IPS-20b (cell line): ENCODE data around the gene STRN3.
A peak's percentile ranks its signal among the peaks of the same experiment; 100 is the strongest.

Source experiments
- H3K27ac ChIP-seq: one replicate; pipeline ENCODE4 v1.5.1; 2013; ENCODE audit warnings: low read length
- H3K27me3 ChIP-seq: 2 replicates; pipeline ENCODE4 v1.6.1; 2013; ENCODE audit warnings: mild to moderate bottlenecking, low read length, inconsistent platforms; ENCODE audit not compliant: insufficient read depth
- H3K36me3 ChIP-seq: 2 replicates; pipeline ENCODE4 v1.6.1; 2013; ENCODE audit warnings: low read depth, mild to moderate bottlenecking, inconsistent platforms, low read length, moderate library complexity; ENCODE audit not compliant: insufficient read depth
- H3K4me1 ChIP-seq: 2 replicates; pipeline ENCODE4 v1.6.1; 2013; ENCODE audit warnings: mild to moderate bottlenecking, control low read depth, inconsistent platforms, low read length, moderate library complexity; ENCODE audit not compliant: insufficient read depth
- H3K4me3 ChIP-seq: 2 replicates; pipeline ENCODE4 v1.5.1; 2013; ENCODE audit warnings: mild to moderate bottlenecking, low read length, inconsistent platforms
- H3K9ac ChIP-seq: 2 replicates; pipeline ENCODE4 v1.6.1; 2013; ENCODE audit warnings: low read depth, mild to moderate bottlenecking, inconsistent platforms, low read length, moderate library complexity
- H3K9me3 ChIP-seq: 2 replicates; pipeline ENCODE4 v1.6.1; 2013; ENCODE audit warnings: mild to moderate bottlenecking, low read depth, low read length, inconsistent platforms; ENCODE audit not compliant: insufficient read depth

Gene STRN3

DNA sequence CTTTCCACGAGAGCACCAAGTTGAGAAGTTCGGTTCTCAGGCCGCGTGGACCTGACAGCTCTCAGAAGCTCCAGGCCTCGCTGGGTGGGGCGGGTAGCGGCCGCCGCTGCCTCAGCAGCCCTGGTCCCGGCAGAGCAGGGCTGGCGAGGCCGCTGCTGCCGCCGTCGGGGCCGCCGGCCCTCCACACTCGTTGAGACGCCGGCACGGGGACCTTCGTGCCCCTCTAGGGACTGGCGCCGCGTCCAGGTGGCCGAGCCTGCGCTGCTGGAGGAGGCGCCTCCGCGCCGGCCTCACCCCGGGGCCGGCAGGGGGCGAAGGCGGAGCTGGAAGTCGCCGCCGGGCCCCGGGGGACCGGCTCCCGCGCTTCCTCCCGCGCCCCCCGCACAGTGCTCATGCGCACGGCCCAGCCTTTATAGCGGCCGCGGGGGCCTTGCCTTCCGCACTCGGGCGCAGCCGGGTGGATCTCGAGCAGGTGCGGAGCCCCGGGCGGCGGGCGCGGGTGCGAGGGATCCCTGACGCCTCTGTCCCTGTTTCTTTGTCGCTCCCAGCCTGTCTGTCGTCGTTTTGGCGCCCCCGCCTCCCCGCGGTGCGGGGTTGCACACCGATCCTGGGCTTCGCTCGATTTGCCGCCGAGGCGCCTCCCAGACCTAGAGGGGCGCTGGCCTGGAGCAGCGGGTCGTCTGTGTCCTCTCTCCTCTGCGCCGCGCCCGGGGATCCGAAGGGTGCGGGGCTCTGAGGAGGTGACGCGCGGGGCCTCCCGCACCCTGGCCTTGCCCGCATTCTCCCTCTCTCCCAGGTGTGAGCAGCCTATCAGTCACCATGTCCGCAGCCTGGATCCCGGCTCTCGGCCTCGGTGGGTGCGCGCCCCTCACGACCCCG is 151.8 kb downstream of the STRN3 start, which contains the start of gene COCH:
TSS of gene COCH (plus strand) at position 440 of the 879 bp plus-strand sequence. CDS start at position 820, 380 bp downstream.
- H3K27ac ChIP-seq: no peak within 1 kb of the TSS
- H3K4me1 ChIP-seq: peaks cover 21% of the 10 kb centered on the region
- H3K27me3 ChIP-seq: peaks cover 47% of the 10 kb centered on the region
- peaks cover 6% of the 10 kb centered on the region; the same call in 1 of the 2 replicates for H3K36me3 ChIP-seq
- H3K9me3 ChIP-seq: no peaks in the 10 kb centered on the region
- H3K9ac ChIP-seq: peak within 1 kb of the TSS; percentile 19
- H3K4me3 ChIP-seq: peak within 1 kb of the TSS; percentile 61

DNA sequence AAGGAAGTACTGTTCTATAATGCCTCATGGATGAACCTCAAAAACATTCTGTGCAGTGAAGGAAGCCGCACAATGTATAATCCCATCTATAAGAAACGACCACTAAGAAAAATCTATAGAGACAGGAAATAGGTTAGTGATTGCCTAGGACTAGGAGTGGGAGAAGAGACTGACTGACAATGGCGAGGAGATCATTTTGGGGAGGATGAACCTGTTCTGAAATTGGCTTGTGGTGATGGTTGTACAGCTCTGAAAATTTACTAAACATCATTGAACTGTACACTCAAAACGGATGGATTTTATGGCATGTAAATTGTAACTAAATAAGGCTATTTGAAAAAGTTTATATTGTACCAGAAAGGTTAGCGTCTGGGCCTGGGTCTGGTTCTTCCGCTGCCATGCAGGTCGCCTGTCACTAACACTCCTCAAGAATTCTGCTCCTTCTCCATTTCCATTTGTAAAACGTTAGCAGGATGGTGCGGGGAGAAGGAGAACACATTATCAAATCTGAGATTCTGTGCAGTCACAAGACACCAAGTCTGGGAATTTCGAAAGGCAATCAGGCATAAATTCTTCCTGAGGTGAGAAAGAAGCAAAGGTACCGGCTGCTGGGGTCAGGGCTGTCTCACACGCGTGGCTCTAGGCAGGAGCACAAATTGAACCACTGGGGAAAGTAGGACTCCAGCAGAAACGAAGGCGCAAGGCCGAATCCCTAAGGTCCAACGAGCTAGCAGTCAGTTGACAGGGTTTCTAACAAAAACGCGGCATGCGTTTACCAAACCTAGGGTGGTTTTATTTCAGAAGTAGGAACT is 152.7 kb downstream of the STRN3 start:
- Histone ChIP-seq H3K27me3 (peaks cover 47% of the 10 kb centered on the region), H3K4me3 (peak overlapping the region; percentile 61), H3K9ac (no peak overlapping the region), H3K9me3 (no peaks in the 10 kb centered on the region), H3K27ac (no peak overlapping the region), H3K4me1 (peaks cover 21% of the 10 kb centered on the region), H3K36me3 (no peaks in the 10 kb centered on the region)

DNA sequence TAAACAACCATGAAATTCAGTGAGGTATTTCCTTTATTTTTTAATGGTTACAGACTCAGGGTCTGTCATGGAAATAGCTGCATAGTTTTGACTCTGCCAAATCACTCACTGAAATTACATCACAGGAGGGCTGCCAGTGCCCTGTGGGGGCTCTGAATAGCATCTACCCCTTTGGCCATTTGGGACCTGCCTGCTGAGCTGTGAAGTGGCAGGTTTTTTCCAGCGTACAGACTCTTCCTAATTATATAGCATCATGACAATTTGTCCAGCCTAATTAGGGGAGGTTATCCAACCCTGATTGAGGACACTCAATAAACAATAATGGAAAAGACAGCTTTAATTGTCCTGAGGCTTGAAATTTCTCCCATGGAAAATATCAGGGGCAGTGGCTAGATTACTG is 153.6 kb downstream of the STRN3 start:
- Histone ChIP-seq H3K9ac (no peak overlapping the region), H3K27ac (no peak overlapping the region), H3K9me3 (no peaks in the 10 kb centered on the region), H3K4me3 (no peak overlapping the region), H3K36me3 (no peaks in the 10 kb centered on the region), H3K27me3 (peaks cover 47% of the 10 kb centered on the region), H3K4me1 (peaks cover 21% of the 10 kb centered on the region)

DNA sequence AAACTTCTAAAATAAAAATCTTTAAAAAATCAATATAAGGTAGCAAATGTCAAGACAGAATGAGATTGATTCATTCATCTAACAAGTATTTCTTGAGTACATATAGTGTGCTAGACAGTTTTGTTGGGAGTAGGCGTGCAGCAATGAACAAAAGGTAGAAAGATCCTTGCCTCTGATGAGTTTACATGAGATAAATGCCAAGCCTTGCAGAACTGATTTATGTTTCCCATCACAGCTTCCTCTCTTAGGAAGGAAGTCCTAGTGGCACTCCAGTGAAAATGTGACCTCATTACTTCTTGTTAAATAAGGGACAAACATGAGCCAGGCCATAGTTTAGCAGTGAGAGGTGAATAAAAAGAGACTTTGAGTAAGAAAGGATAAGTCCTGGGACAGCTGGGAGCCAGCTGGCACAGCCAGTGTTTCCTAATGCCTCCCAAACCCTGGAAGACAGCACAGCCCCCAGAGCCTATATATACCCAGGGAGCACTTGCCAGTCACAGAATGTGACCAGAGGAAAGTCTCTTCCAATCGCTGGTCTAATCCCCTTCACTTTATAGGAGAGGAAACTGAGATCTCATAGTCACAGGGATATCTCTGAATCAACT is 156.5 kb downstream of the STRN3 start:
- no peak overlapping the region for H3K4me3 ChIP-seq
- H3K9me3 ChIP-seq: no peaks in the 10 kb centered on the region
- H3K9ac ChIP-seq: no peak overlapping the region
- peaks cover 21% of the 10 kb centered on the region for H3K4me1 ChIP-seq
- no peaks in the 10 kb centered on the region for H3K36me3 ChIP-seq
- H3K27ac ChIP-seq: no peak overlapping the region
- peaks cover 25% of the 10 kb centered on the region for H3K27me3 ChIP-seq

DNA sequence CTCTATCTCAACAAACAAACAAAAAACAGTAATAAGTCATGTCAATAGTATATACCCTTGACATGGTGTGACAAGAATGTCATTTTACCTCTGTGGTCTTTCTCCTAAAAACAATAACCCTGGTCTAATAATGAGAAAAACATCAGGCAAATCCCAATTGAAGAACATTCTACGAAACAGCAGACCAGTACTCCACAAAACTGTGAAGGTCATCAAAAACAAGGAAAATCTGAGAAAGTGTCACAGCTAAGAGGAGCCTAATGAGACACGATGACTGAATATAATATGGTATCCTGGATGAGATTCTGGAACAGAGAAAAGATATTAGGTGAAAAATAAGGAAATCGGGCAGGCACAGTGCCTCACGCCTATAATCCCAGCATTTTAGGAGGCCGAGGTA is 157.4 kb downstream of the STRN3 start:
- no peaks in the 10 kb centered on the region for H3K9me3 ChIP-seq
- no peak overlapping the region for H3K4me3 ChIP-seq
- H3K27ac ChIP-seq: no peak overlapping the region
- H3K9ac ChIP-seq: no peak overlapping the region
- H3K4me1 ChIP-seq: peaks cover 19% of the 10 kb centered on the region
- H3K27me3 ChIP-seq: peaks cover 16% of the 10 kb centered on the region
- H3K36me3 ChIP-seq: no peaks in the 10 kb centered on the region

DNA sequence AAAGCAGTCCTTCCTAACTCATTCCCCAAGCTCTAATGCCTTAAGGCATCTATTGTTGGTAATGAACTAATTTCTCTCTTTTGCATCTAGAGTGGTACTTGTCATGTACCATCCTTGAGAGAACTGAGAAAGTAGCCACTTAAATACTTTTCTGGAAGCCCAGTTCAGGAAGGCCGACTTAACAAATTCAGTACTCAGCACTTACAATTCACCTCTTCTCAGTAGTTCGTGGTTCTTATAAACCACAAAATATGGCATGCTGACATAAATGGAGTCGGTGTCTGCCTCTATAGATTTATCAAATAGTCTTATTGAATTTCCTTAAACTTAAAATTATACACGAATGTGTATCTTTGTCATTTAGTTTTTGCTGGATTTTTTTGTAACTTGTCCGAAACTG is 161.2 kb downstream of the STRN3 start:
- H3K27me3 ChIP-seq: no peaks in the 10 kb centered on the region
- H3K4me1 ChIP-seq: no peaks in the 10 kb centered on the region
- no peaks in the 10 kb centered on the region for H3K9me3 ChIP-seq
- H3K4me3 ChIP-seq: no peak overlapping the region
- no peak overlapping the region for H3K27ac ChIP-seq
- no peaks in the 10 kb centered on the region for H3K36me3 ChIP-seq
- H3K9ac ChIP-seq: no peak overlapping the region

- Histone ChIP-seq H3K27ac (no peak overlapping the region), H3K4me3 (no peak overlapping the region), H3K4me1 (no peaks in the 10 kb centered on the region), H3K9me3 (no peaks in the 10 kb centered on the region), H3K36me3 (no peaks in the 10 kb centered on the region), H3K27me3 (no peaks in the 10 kb centered on the region), H3K9ac (no peak overlapping the region)
Measured at GRCh38 chr14:30861200-30861599, 165.0 kb downstream of the STRN3 start.

DNA sequence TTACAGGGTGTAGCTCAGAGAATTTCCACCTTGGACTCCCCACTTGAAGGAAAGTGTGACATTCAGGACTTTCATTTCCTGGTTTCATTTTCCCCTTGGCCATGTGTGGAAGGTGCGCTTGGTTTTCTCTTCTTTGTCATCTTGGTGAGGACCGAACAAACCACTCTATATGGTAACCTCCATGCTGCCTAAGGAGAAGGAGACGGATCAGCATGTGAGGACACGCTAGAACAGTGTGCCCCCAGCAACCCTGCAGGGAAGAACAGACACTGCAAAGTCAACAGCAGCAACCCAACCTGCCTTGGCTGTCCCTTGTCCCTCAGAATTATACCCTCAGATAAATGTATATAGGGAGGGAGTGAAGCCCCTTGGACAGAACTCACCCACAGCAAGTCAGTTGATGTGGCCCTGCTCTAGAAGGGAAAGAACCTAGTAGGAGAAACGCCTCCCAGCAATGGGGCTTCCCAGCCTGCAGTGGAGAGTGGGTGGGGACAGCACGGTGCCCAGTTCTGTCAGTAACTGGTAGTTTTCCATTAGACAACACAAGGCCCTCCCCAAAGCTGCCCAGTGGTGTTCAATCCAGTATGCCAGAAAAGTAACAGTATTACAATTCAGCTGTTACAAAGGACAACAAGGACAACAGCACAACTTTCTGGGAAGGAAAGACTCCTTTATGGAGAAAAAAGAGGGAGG is 170.7 kb downstream of the STRN3 start:
- no peak overlapping the region for H3K27ac ChIP-seq
- H3K36me3 ChIP-seq: no peaks in the 10 kb centered on the region
- no peaks in the 10 kb centered on the region for H3K27me3 ChIP-seq
- H3K9me3 ChIP-seq: no peaks in the 10 kb centered on the region
- H3K4me1 ChIP-seq: no peaks in the 10 kb centered on the region
- H3K4me3 ChIP-seq: no peak overlapping the region
- no peak overlapping the region for H3K9ac ChIP-seq

DNA sequence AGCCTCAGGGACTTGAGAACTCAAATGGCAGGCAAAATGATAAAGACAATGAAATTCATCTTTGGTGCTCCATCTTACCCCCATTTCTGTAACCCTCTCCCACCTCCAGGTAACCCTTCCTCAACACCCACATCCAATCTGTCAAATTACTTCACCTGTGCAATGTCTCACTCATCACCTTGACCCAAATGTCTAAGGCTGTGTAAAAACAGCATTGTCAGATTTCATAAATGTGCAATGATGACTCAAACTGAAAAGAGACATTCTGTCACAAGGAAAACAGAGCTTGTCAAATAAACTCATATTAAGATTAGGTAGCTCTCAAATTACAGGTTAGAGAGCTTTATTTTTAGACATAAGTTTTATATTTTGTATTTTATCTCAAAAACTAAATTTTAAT is 171.7 kb downstream of the STRN3 start:
- Histone ChIP-seq H3K4me1 (no peaks in the 10 kb centered on the region), H3K27ac (no peak overlapping the region), H3K4me3 (no peak overlapping the region)

GRCh38 chr14:30853946-30854345 is 172.2 kb downstream of the STRN3 start:
- Histone ChIP-seq H3K27me3 (no peaks in the 10 kb centered on the region), H3K27ac (no peak overlapping the region), H3K4me1 (no peaks in the 10 kb centered on the region)

More for the DNA sequence above, 171.7 kb downstream of the STRN3 start:
- H3K9me3 ChIP-seq: no peaks in the 10 kb centered on the region
- no peaks in the 10 kb centered on the region for H3K27me3 ChIP-seq
- H3K36me3 ChIP-seq: no peaks in the 10 kb centered on the region
- no peak overlapping the region for H3K9ac ChIP-seq

DNA sequence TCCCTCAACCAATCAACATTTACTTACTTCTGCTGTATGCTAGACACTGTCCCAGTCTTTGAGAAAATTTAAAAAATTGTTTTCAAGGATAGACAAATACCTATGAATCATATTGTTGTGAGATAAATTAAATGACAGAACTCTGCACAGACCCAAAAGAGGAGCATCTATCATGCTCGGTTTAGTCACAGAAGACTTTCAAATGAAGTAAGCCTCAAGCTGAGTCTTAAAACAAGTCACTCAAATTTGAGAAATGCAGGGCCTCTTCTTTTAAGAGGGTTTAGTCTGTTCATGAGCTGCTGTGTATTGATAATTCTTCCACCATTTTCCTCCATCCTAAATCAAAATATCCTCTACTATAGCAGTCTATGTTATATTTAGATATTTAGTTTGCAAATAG is 176.2 kb downstream of the STRN3 start:
- Histone ChIP-seq H3K4me1 (no peaks in the 10 kb centered on the region), H3K9ac (no peak overlapping the region), H3K9me3 (no peaks in the 10 kb centered on the region), H3K36me3 (no peaks in the 10 kb centered on the region), H3K27me3 (no peaks in the 10 kb centered on the region), H3K4me3 (no peak overlapping the region), H3K27ac (no peak overlapping the region)

More at GRCh38 chr14:30853946-30854345, 172.2 kb downstream of the STRN3 start:
- Histone ChIP-seq H3K9ac (no peak overlapping the region), H3K4me3 (no peak overlapping the region), H3K9me3 (no peaks in the 10 kb centered on the region), H3K36me3 (no peaks in the 10 kb centered on the region)
